Common myeloid progenitor, CD34-positive (primary cell): ENCODE measurements around the gene ALDOA.

Experiments used
- CTCF ChIA-PET: fragments of 350-600 bp; sonication (Branson Sonifier 250); formaldehyde crosslinking; loops from one replicate; lab custom pipeline; 2021; ENCODE audit warnings: antibody characterized with exemption; lab: Charles Lee
- POLR2A ChIA-PET: fragments of 350-600 bp; sonication (Branson Sonifier 250); formaldehyde crosslinking; loops from one replicate; lab custom pipeline; 2021; ENCODE audit warnings: antibody characterized with exemption; lab: Charles Lee
- DNase-seq, 3 donors: peaks; one replicate each; pipeline versions ENCODE4 v3.0.0 to v3.0.0-alpha.2; 2013
- H3K27ac ChIP-seq, 2 experiments: 1 replicate in 1 of 2; 2 replicates in 1 of 2; pipeline ENCODE4 v1.7.0; 2013; ENCODE audit warnings: inconsistent platforms in 2 of 2, low read length in 2 of 2, mild to moderate bottlenecking in 2 of 2, low read depth in 1 of 2, moderate library complexity in 1 of 2; ENCODE audit not compliant: severe bottlenecking in 2 of 2, insufficient read depth in 1 of 2, poor library complexity in 1 of 2
- H3K27me3 ChIP-seq, 5 experiments: replicated peaks in 2 of 5; 1 replicate in 3 of 5; 2 replicates in 2 of 5; pipeline versions ENCODE4 v1.6.1 to v1.7.0; 2013; ENCODE audit warnings: low read length in 4 of 5, mild to moderate bottlenecking in 2 of 5, moderate library complexity in 2 of 5, inconsistent platforms in 1 of 5; ENCODE audit not compliant: insufficient read depth in 5 of 5, control insufficient read depth in 4 of 5
- H3K36me3 ChIP-seq, 4 experiments: 1 replicate in 2 of 4; 2 replicates in 2 of 4; pipeline versions ENCODE4 v1.6.1 to v1.7.0; 2013; ENCODE audit warnings: low read length in 3 of 4, control low read depth in 1 of 4, mild to moderate bottlenecking in 1 of 4; ENCODE audit not compliant: control insufficient read depth in 4 of 4, insufficient read depth in 4 of 4
- H3K4me1 ChIP-seq, 4 experiments: 1 replicate in 3 of 4; 2 replicates in 1 of 4; pipeline versions ENCODE4 v1.6.1 to v1.7.1; 2013; ENCODE audit warnings: low read length in 3 of 4, mild to moderate bottlenecking in 3 of 4, control low read depth in 1 of 4, inconsistent platforms in 1 of 4, moderate library complexity in 1 of 4; ENCODE audit not compliant: control insufficient read depth in 4 of 4, insufficient read depth in 4 of 4; ENCODE audit errors: control extremely low read depth in 1 of 4
- H3K4me3 ChIP-seq, 7 experiments: 1 replicate in 4 of 7; 2 replicates in 3 of 7; pipeline versions ENCODE4 v1.5.1 to v1.7.0; 2013; ENCODE audit warnings: mild to moderate bottlenecking in 7 of 7, low read length in 6 of 7, moderate library complexity in 6 of 7, inconsistent platforms in 2 of 7, low read depth in 2 of 7, control low read depth in 1 of 7; ENCODE audit not compliant: insufficient read depth in 4 of 7, control insufficient read depth in 1 of 7; ENCODE audit errors: extremely low read depth in 1 of 7
- H3K9me3 ChIP-seq, 5 experiments: 1 replicate in 4 of 5; 2 replicates in 1 of 5; pipeline versions ENCODE4 v1.6.1 to v1.7.1; 2013; ENCODE audit warnings: low read length in 4 of 5, mild to moderate bottlenecking in 2 of 5, inconsistent platforms in 1 of 5, low read depth in 1 of 5, moderate library complexity in 1 of 5; ENCODE audit not compliant: control insufficient read depth in 4 of 5, insufficient read depth in 2 of 5; ENCODE audit errors: control extremely low read depth in 1 of 5
- WGBS: methylation state at CpG from one replicate; pipeline ENCODE4 v1.1.5; 2013; ENCODE audit not compliant: insufficient coverage; 5-methylcytosine and 5-hydroxymethylcytosine counted together

ALDOA gene

DNA sequence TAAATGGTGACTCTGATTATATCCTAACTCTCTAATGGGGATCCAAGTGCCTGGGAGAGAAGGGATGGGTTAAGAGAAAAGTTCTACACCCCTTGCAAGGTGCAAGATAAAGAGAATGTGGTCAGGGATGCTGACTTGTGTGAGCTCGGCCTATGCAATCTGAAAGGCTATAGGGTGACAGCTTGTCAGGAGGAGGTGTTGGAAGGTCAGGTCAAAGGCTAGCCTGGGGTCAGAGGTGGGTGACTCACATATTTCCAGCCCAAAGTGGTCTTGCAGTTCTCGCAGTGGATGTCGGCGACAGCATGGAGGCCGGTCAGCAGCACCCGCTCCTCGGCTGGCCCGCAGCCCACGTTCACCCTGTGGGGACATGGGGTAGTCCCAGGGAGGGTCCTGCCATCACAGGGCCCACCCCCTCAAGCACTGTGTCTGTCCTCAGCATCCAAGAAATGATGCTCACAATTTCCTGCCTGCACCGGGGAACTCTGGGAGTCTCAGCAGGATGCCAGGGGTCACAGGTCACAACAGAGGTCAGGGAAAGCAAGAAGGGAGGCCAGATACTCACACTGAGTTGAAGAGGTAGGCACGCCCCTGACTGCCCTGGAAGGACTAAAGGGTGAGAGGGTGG lies 29.1 kb downstream of the ALDOA start:
- peaks cover 0 to 58% (median 46%) of the 10 kb centered on the region in 4 experiments for H3K4me1 ChIP-seq
- no peak for DNase-seq
- H3K36me3 ChIP-seq: peaks cover 0 to 16% (median 10%) of the 10 kb centered on the region in 4 experiments
- ChIA-PET POLR2A (no interaction called here), CTCF (interaction anchor here (1.8 to 11.3 kb wide), 5 partner anchors 17 to 90 kb away, joined by 6 to 235 read pairs (median 20); partner anchors contain the start of genes ALDOA, GDPD3 and PPP4C)
- peaks cover 0 to 24% (median 14%) of the 10 kb centered on the region in 5 experiments for H3K9me3 ChIP-seq
- H3K4me3 ChIP-seq: peak overlapping the region; percentile 6 to 91 (median 84)
- 91% methylated on average over 11 of the region's 11 CpGs for WGBS
- H3K27me3 ChIP-seq: no peaks in the 10 kb centered on the region
- H3K27ac ChIP-seq: peak overlapping the region in 1 of 2 experiments; percentile 89

DNA sequence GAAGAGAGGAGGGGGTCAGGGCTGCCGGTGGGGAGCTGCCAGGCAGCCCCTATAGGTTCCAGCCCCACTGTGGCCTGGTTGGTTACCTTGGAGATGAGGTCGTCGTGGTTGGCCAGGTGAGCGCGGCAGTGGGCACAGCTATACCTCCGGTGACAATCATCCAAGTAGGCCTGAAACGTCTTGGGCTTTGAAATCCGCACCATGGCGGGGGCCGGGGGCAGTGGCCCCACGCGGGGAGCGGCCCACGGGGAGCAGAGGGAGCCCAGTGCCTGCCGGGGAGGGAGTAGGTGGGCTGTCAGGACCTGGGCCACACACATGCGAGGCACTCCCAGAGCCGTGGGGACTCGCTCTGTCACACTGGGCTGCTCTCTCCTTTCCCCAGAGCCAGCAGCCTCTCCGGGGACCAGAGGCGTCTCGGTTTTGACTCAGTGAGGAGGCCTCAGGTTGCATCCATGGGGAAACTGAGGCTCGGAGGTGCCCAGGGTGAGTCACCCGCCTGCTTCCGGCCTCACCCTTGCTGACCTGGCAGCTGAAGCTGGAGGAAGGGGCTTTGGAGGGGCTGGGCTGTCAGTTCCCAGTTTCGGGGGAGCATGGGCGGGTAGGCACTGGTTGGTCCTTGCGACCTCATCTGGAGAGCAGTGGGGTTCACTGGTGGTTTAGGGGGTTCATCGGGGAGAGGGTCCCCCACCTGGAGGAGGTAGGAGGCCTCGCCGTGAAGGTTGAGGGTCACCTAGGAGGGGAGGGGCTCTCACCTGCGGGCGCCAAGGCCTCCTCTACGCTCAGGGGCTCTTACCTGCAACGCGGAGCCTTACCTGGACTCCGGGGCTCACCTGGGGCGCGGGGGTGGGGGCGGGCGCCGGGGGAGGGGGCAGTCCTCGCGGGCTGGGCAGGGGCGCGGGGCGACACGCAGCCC lies 29.9 kb downstream of the ALDOA start:
- ChIA-PET CTCF (interaction anchor here (1.8 to 11.3 kb wide), 3 partner anchors 16 to 90 kb away, joined by 6 to 235 read pairs (median 54); partner anchors contain the start of genes ALDOA, GDPD3 and PPP4C), POLR2A (interaction anchor here (0.6 to 1.0 kb wide), 3 partner anchors 21 to 90 kb away, joined by 3 to 4 read pairs (median 4); partner anchors contain the start of gene ALDOA)
- DNase-seq: peak in 2 of 3 donors; percentile 13 to 25
- peak overlapping the region; percentile 66 to 89 for H3K27ac ChIP-seq
- peaks cover 0 to 26% (median 14%) of the 10 kb centered on the region in 5 experiments for H3K9me3 ChIP-seq
- H3K27me3 ChIP-seq: no peaks in the 10 kb centered on the region
- 12% methylated on average over 28 of the region's 47 CpGs for WGBS
- peaks cover 0 to 51% (median 42%) of the 10 kb centered on the region in 4 experiments for H3K4me1 ChIP-seq
- H3K4me3 ChIP-seq: peak overlapping the region; percentile 49 to 91 (median 84)
- H3K36me3 ChIP-seq: peaks cover 0 to 16% (median 10%) of the 10 kb centered on the region in 4 experiments

DNA sequence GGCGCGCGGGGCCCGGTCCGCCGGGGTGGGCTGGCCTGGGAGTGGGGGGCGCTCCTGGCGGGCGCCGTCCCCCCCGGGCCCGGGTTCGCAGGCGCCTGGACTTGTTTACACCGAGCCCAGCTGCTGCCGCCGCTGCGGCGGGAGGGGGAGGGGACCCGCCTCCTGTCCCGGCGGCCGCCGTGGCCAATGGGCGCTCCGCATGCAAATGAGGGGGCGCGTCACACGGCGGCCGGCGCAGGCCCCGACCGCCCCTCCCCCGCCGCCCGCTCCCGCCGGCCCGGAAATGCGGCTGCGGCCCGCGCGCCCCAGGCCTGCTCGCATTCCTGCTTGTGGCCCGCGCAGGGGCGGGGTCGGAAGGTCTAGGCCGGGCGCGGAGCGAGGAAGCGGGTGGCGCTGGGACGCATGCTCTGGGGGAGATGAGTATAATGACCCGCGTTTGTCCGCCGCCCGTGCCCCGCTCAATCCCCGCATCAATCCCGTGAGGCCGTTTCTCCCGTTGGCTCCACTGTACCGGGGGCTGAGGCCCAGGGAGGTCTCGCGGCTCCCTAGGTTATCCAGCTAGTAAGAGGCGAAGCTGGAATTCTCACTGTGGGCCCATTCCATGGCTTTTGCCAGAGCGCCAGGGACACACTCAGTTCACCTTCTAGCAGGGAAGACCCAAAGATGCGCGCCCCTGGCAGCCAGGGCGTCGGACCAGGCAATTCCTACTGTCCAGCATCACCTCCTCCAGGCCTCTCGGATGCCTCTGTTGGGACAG lies 30.7 kb downstream of the ALDOA start, which contains the start of gene YPEL3:
TSS of gene YPEL3 (minus strand) at position 109 of the 757 bp plus-strand sequence. CDS start 731 bp downstream, outside the sequence.
- CTCF ChIA-PET: interaction anchor here (11.3 kb wide), 1 partner anchor 23 kb away, joined by 235 read pairs; the partner anchor contains the start of genes ALDOA and PPP4C

DNA sequence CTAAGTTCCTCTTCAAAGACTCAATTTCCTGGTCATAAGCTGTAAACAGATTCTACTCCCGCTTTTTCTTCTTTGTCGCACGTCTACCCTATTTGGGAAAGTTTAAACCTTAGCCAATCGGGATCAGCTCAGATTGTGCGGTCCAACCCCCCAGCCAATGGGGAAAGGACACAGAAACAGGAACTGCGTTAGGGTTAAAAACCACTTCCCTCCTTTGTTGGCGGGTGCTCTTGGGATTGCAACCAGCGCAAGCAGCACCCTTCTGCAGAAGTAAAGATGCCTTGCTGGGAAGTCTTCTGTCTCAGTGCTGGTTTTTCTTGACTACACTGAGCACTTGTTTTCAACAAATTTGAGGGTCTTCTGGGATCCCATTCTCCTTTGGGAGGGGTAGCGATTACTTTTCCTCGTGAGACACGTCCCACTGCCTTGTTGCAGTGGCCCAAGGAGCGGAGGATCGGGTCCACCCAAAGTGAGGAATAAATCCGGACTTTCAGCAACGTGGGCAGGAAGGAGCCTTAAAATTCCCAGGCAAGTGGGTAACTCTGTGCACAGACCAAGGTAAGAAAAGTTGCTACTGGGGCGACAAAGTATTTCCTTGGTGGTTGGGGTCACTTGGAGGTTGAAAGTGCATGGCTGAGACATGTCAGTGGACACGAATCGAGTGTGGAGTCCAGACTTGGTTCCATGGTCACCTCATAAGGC lies 31.5 kb downstream of the ALDOA start:
- CTCF ChIA-PET: interaction anchor here (11.3 kb wide), 1 partner anchor 23 kb away, joined by 235 read pairs; the partner anchor contains the start of genes ALDOA and PPP4C
- H3K9me3 ChIP-seq: peaks cover 0 to 31% (median 14%) of the 10 kb centered on the region in 5 experiments
- peak overlapping the region in 1 of 7 experiments; percentile 38 for H3K4me3 ChIP-seq
- DNase-seq: peak; percentile 58 to 88 (median 82)
- H3K27ac ChIP-seq: peak overlapping the region in 1 of 2 experiments; percentile 68
- POLR2A ChIA-PET: no interaction called here
- WGBS: 92% methylated on average over 18 of the region's 18 CpGs
- H3K27me3 ChIP-seq: no peaks in the 10 kb centered on the region
- peaks cover 0 to 37% (median 29%) of the 10 kb centered on the region in 4 experiments for H3K4me1 ChIP-seq
- H3K36me3 ChIP-seq: peaks cover 0 to 16% (median 10%) of the 10 kb centered on the region in 4 experiments

More for the DNA sequence above, 30.7 kb downstream of the ALDOA start, which contains the start of gene YPEL3:
- H3K9me3 ChIP-seq: peaks cover 0 to 31% (median 14%) of the 10 kb centered on the region in 5 experiments
- WGBS: 17% methylated on average over 45 of the region's 77 CpGs
- H3K36me3 ChIP-seq: peaks cover 0 to 16% (median 10%) of the 10 kb centered on the region in 4 experiments
- peak; percentile 87 to 94 (median 93) for DNase-seq
- peak within 1 kb of the TSS; percentile 49 to 91 (median 84) for H3K4me3 ChIP-seq
- peak within 1 kb of the TSS; percentile 66 to 89 for H3K27ac ChIP-seq
- peaks cover 0 to 43% (median 33%) of the 10 kb centered on the region in 4 experiments for H3K4me1 ChIP-seq
- H3K27me3 ChIP-seq: no peaks in the 10 kb centered on the region
- POLR2A ChIA-PET: interaction anchor here (0.5 to 1.0 kb wide), 3 partner anchors 22 to 90 kb away, joined by 3 to 4 read pairs (median 3); partner anchors contain the start of gene ALDOA

DNA sequence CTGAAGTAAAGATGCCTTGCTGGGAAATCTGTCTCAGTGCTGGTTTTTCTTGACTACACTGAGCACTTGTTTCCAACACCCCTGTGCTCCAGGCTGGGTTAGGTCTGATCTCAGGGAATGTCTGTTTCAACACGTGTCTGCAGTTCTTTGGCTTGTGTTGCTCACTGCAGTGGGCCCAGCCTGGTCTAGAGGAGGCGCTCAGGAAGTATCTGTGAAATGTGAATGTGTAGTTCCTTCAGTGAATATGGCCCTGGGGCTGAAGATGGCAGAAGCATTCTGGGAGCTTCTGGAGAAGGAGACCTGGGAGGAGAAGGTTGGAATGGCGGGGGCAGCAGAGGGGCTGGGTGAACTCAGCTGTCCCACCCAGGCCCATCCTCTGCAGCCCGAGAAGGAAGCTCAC lies 38.5 kb downstream of the ALDOA start:
- no peak for DNase-seq
- WGBS: 86% methylated on average over 4 of the region's 4 CpGs
- peaks cover 4 to 31% (median 17%) of the 10 kb centered on the region in 4 experiments for H3K36me3 ChIP-seq
- no peak overlapping the region for H3K4me3 ChIP-seq
- no peaks in the 10 kb centered on the region for H3K27me3 ChIP-seq
- CTCF ChIA-PET: interaction anchor here (1.0 to 3.6 kb wide), 4 partner anchors 8 to 256 kb away, joined by 3 to 19 read pairs (median 8); partner anchors contain the start of gene TBX6
- H3K27ac ChIP-seq: no peak overlapping the region
- H3K9me3 ChIP-seq: peaks cover 0 to 12% (median 4%) of the 10 kb centered on the region in 5 experiments
- H3K4me1 ChIP-seq: no peaks in the 10 kb centered on the region
- POLR2A ChIA-PET: no interaction called here
